SK-N-SH (cell line): ENCODE results near the gene GUCA1A. TPM values are rescaled to one million over a fixed set of nuclear protein-coding genes. Genes with fewer than 3 reads are reported as not detected.

Source experiments
- CTCF ChIA-PET: fragments of 300-600, 350-600 bp; formaldehyde crosslinking; extraction: SDS; loops from one replicate; lab custom pipeline; 2021; lab: Yijun Ruan, JAX
- POLR2A ChIA-PET: fragments of 350-600 bp; sonication (Branson Sonifier 250); formaldehyde crosslinking; extraction: SDS; loops from one replicate; lab custom pipeline; 2020; ENCODE audit warnings: antibody characterized with exemption, inconsistent platforms; lab: Yijun Ruan, JAX
- DNase-seq: peaks from one replicate; pipeline ENCODE4 v3.0.0; 2012
- H2AFZ ChIP-seq: fragments of 200-600 bp; sonication (generic); 2 replicates; pipeline ENCODE4 v1.8.1; 2016; ENCODE audit warnings: antibody characterized with exemption, mild to moderate bottlenecking, low read depth
- H3F3A ChIP-seq: fragments of 200-600 bp; sonication (generic); replicated peaks from 2 replicates; pipeline ENCODE3; 2016; ENCODE audit warnings: antibody characterized with exemption, mild to moderate bottlenecking; ENCODE audit not compliant: insufficient read depth
- H3K27ac ChIP-seq, 2 experiments: fragments of 200-500 bp in 1 of 2; fragments of 200-600 bp in 1 of 2; sonication (Bioruptor generic) in 1 of 2; sonication (generic), shearing (Covaris generic) in 1 of 2; 2 replicates each; pipeline versions ENCODE4 v1.5.1 to v1.6.1; 2014 to 2016; ENCODE audit warnings: low read depth in 2 of 2, inconsistent platforms in 1 of 2, low read length in 1 of 2, mild to moderate bottlenecking in 1 of 2, mixed read lengths in 1 of 2
- H3K27me3 ChIP-seq: fragments of 200-600 bp; sonication (generic), shearing (Covaris generic); 2 replicates; pipeline ENCODE4 v1.6.1; 2016; ENCODE audit warnings: mixed run types; ENCODE audit not compliant: insufficient read depth
- H3K36me3 ChIP-seq, 2 experiments: fragments of 200-500 bp in 1 of 2; fragments of 200-600 bp in 1 of 2; sonication (Bioruptor generic) in 1 of 2; sonication (generic) in 1 of 2; replicated peaks in 1 of 2; 2 replicates each; pipeline versions ENCODE3 to v1.5.1; 2014 to 2016; ENCODE audit warnings: low read length in 1 of 2, mild to moderate bottlenecking in 1 of 2; ENCODE audit not compliant: insufficient read depth in 2 of 2, control insufficient read depth in 1 of 2
- H3K4me1 ChIP-seq, 2 experiments: fragments of 200-500 bp in 1 of 2; fragments of 200-600 bp in 1 of 2; sonication (Bioruptor generic) in 1 of 2; sonication (generic), shearing (Covaris generic) in 1 of 2; 2 replicates each; pipeline versions ENCODE4 v1.5.1 to v1.6.1; 2014 to 2016; ENCODE audit warnings: low read depth in 1 of 2, low read length in 1 of 2, mixed run types in 1 of 2; ENCODE audit not compliant: insufficient read depth in 2 of 2, control insufficient read depth in 1 of 2
- H3K4me2 ChIP-seq: fragments of 200-600 bp; sonication (generic), shearing (Covaris generic); 2 replicates; pipeline ENCODE4 v1.6.1; 2017; ENCODE audit warnings: mixed run types
- H3K4me3 ChIP-seq, 2 experiments: fragments of 200-500 bp in 1 of 2; fragments of 200-600 bp in 1 of 2; sonication (Bioruptor generic) in 1 of 2; sonication (generic), shearing (Covaris generic) in 1 of 2; 2 replicates each; pipeline versions ENCODE4 v1.5.1 to v1.8.1; 2014 to 2016; ENCODE audit warnings: low read depth in 2 of 2, inconsistent platforms in 1 of 2, low read length in 1 of 2, mild to moderate bottlenecking in 1 of 2, mixed read lengths in 1 of 2, moderate library complexity in 1 of 2
- H3K79me2 ChIP-seq: fragments of 200-600 bp; sonication (generic); 2 replicates; pipeline ENCODE4 v1.8.1; 2017; ENCODE audit warnings: mild to moderate bottlenecking; ENCODE audit not compliant: insufficient read depth
- H3K9ac ChIP-seq: fragments of 200-600 bp; sonication (generic); 2 replicates; pipeline ENCODE4 v1.6.1; 2017; ENCODE audit warnings: mixed run types
- H3K9me2 ChIP-seq: fragments of 200-600 bp; sonication (generic); 2 replicates; pipeline ENCODE4 v1.6.1; 2017; ENCODE audit warnings: mixed run types
- H3K9me3 ChIP-seq: fragments of 200-600 bp; sonication (generic); 2 replicates; pipeline ENCODE4 v1.6.1; 2017; ENCODE audit warnings: mixed run types, mild to moderate bottlenecking, moderate library complexity
- H4K20me1 ChIP-seq: fragments of 200-600 bp; sonication (generic); 2 replicates; pipeline ENCODE4 v1.6.1; 2017; ENCODE audit warnings: mild to moderate bottlenecking, mixed run types; ENCODE audit not compliant: insufficient read depth
- CHD2 ChIP-seq: fragments of 150-350 bp; IDR thresholded peaks from 2 replicates; pipeline ENCODE4 v1.6.1; 2018; ENCODE audit warnings: low read length; ENCODE audit not compliant: partially characterized antibody
- CTCF ChIP-seq: fragments of 200-600 bp; sonication (generic); IDR thresholded peaks from 2 replicates; pipeline ENCODE4 v1.6.1; 2017; ENCODE audit warnings: antibody characterized with exemption, mild to moderate bottlenecking, moderate library complexity
- EP300 ChIP-seq, 2 experiments: IDR thresholded peaks; 2 replicates each; pipeline versions ENCODE4 v1.4.0 to v1.6.1; 2012; ENCODE audit warnings: borderline replicate concordance in 1 of 2, low read depth in 1 of 2, low read length in 1 of 2
- EZH2phosphoT487 ChIP-seq: fragments of 200-600 bp; sonication (generic); IDR thresholded peaks from 2 replicates; pipeline ENCODE4 v1.6.1; 2017; ENCODE audit warnings: low read depth, mixed run types, mild to moderate bottlenecking, antibody characterized with exemption, moderate library complexity, borderline replicate concordance
- GABPA ChIP-seq: IDR thresholded peaks from 2 replicates; pipeline ENCODE4 v1.4.0; 2012; ENCODE audit warnings: low read depth, mild to moderate bottlenecking
- GATA2 ChIP-seq: sonication (generic); formaldehyde crosslinking; IDR thresholded peaks from 2 replicates; pipeline ENCODE4 v1.5.0; 2020; ENCODE audit warnings: mild to moderate bottlenecking, missing genetic modification reagents
- JUND ChIP-seq: IDR thresholded peaks from 2 replicates; pipeline ENCODE4 v1.4.0; 2012
- MAX ChIP-seq: IDR thresholded peaks from 2 replicates; pipeline ENCODE4 v1.4.0; 2012; ENCODE audit warnings: low read depth
- MXI1 ChIP-seq: IDR thresholded peaks from 2 replicates; pipeline ENCODE4 v1.6.1; 2012; ENCODE audit warnings: mild to moderate bottlenecking, low read depth, low read length, improper control_type of control experiment
- NRF1 ChIP-seq: IDR thresholded peaks from 2 replicates; pipeline ENCODE4 v1.6.1; 2012; ENCODE audit warnings: low read depth, mild to moderate bottlenecking, low read length
- PBX3 ChIP-seq: IDR thresholded peaks from 2 replicates; pipeline ENCODE4; 2012
- POLR2AphosphoS5 ChIP-seq: IDR thresholded peaks from 2 replicates; pipeline ENCODE4 v1.6.1; 2012; ENCODE audit warnings: low read depth, low read length
- RAD21 ChIP-seq: IDR thresholded peaks from 2 replicates; pipeline ENCODE4 v1.6.1; 2012; ENCODE audit warnings: mild to moderate bottlenecking, low read length
- REST ChIP-seq: IDR thresholded peaks from 2 replicates; pipeline ENCODE4 v1.6.1; 2012; ENCODE audit warnings: mild to moderate bottlenecking, low read depth, low read length, moderate library complexity
- RFX5 ChIP-seq: IDR thresholded peaks from 2 replicates; pipeline ENCODE4 v1.6.1; 2012; ENCODE audit warnings: mild to moderate bottlenecking, improper control_type of control experiment, low read length
- SIN3A ChIP-seq: IDR thresholded peaks from 2 replicates; pipeline ENCODE4 v1.6.1; 2012; ENCODE audit warnings: low read depth, mild to moderate bottlenecking, low read length, moderate library complexity, borderline replicate concordance
- SMC3 ChIP-seq: IDR thresholded peaks from 2 replicates; pipeline ENCODE4 v1.6.1; 2012; ENCODE audit warnings: low read depth, low read length, improper control_type of control experiment
- TEAD4 ChIP-seq: IDR thresholded peaks from 2 replicates; pipeline ENCODE4 v1.4.0; 2012; ENCODE audit warnings: mild to moderate bottlenecking, borderline replicate concordance; ENCODE audit not compliant: insufficient read depth
- USF2 ChIP-seq: fragments of 150-350 bp; IDR thresholded peaks from 2 replicates; pipeline ENCODE4 v1.6.1; 2017; ENCODE audit warnings: antibody characterized with exemption, low read length, low read depth, borderline replicate concordance
- WGBS: methylation state at CpG from one replicate; pipeline ENCODE4 v1.1.6; 2017; ENCODE audit warnings: low lambda C conversion rate; 5-methylcytosine and 5-hydroxymethylcytosine counted together
- polyA plus RNA-seq, 3 experiments: library from polyadenylated mRNA; depleted of rRNA; stranded (reverse); fragments of >200 nt; gene quantifications; 2 replicates each; pipeline ENCODE4 v1.2.3, GENCODE V29; 2012

Gene GUCA1A
- polyA plus RNA-seq, 1 of the 3 experiments (the other 2 are of a cell fraction), result 0.77 TPM

- peaks cover 5 to 9% of the 10 kb centered on the region in 2 experiments; a peak in 1 of 4 replicates for H3K4me1 ChIP-seq
- H2AFZ ChIP-seq, result no peak overlapping the region
- ChIA-PET CTCF (no interaction called here), POLR2A (interaction anchor here (0.6 to 0.7 kb wide), 2 partner anchors 12 to 35 kb away, joined by 3 read pairs; no protein-coding TSS in a partner anchor)
- H3K4me3 ChIP-seq, result no peak overlapping the region
- H3K4me2 ChIP-seq, result no peak overlapping the region
- H3K9me2 ChIP-seq, result no peaks in the 10 kb centered on the region
- no peak overlapping the region for H3K9ac ChIP-seq
- H3K9me3 ChIP-seq, result no peaks in the 10 kb centered on the region
- no peak overlapping the region for H3K27ac ChIP-seq
- no peaks in the 10 kb centered on the region for H4K20me1 ChIP-seq
- 60% methylated on average over 1 of the region's 9 CpGs for WGBS
- no peaks in the 10 kb centered on the region for H3K79me2 ChIP-seq
- no peaks in the 10 kb centered on the region for H3K27me3 ChIP-seq
- TF ChIP-seq RFX5 (no peak), CHD2 (no peak), CTCF (no peak), EP300 (IDR thresholded peaks at IDR 0.05; ENCODE audit: borderline replicate concordance in 1 of 2, low read depth in 1 of 2, low read length in 1 of 2) (no peak), NRF1 (no peak), PBX3 (no peak), MXI1 (no peak), SMC3 (no peak), USF2 (no peak), GATA2 (CRISPR knock-in tag) (no peak), RAD21 (no peak), JUND (no peak), SIN3A (no peak), TEAD4 (no peak), GABPA (no peak), REST (no peak), MAX (no peak), POLR2AphosphoS5 (no peak), EZH2phosphoT487 (no peak)
- no peaks in the 10 kb centered on the region for H3K36me3 ChIP-seq
- no peak for DNase-seq
- no peaks in the 10 kb centered on the region for H3F3A ChIP-seq
Observed at GRCh38 chr6:42124223-42124836, 48.8 kb upstream of the GUCA1A start.
